HCT116 (cell line): ENCODE data around the gene SECTM1. TPM values are rescaled to one million over a fixed set of nuclear protein-coding genes. Genes with fewer than 3 reads are reported as not detected.

ENCODE experiments used
- ATAC-seq: fragments of 200-7000 bp; cut with Tn5 transposase; 2 replicates; pipeline ENCODE4 v1.9.1; 2020; ENCODE audit warnings: mild to moderate bottlenecking, moderate library complexity
- BruUV-seq: library from RNA; stranded (reverse); fragments of 400-500 nt; replicated peaks from 2 replicates; lab custom pipeline; 2021; lab: Mats Ljungman, UMichigan
- CTCF ChIA-PET: fragments of 300-600 bp; sonication (Branson Sonifier 250); formaldehyde crosslinking; loops from one replicate; lab custom pipeline; 2021; ENCODE audit warnings: antibody characterized with exemption; lab: Charles Lee
- POLR2A ChIA-PET: fragments of 300-600, 350-600 bp; sonication (Branson Sonifier 250); formaldehyde crosslinking; loops from one replicate; lab custom pipeline; 2021; ENCODE audit warnings: antibody characterized with exemption; lab: Charles Lee
- RAD21 ChIA-PET, 2 experiments: fragments of 300-600 bp; sonication (Branson Sonifier 250); formaldehyde crosslinking; loops; one replicate each; lab custom pipeline; 2023; ENCODE audit warnings: low total read pairs in 2 of 2; ENCODE audit not compliant: uncharacterized antibody in 2 of 2, unreplicated experiment in 2 of 2, low non-redundant PET in 1 of 2; lab: Charles Lee
- DNase-seq: peaks from one replicate; pipeline ENCODE4 v3.0.0-alpha.2; 2010; ENCODE audit warnings: low read depth, low spot score
- H2AFZ ChIP-seq: fragments of 200-600 bp; shearing (Covaris generic), sonication (generic); 2 replicates; pipeline ENCODE4 v1.6.1; 2017; ENCODE audit warnings: low read depth, mixed run types, mixed read lengths, antibody characterized with exemption, low read length; ENCODE audit not compliant: poor library complexity, severe bottlenecking
- H3K27ac ChIP-seq: 2 replicates; pipeline ENCODE4 v1.5.1; 2012; ENCODE audit warnings: low read depth, low read length
- H3K27me3 ChIP-seq: fragments of 200-600 bp; sonication (generic); 2 replicates; pipeline ENCODE4 v1.6.1; 2016; ENCODE audit warnings: mixed run types, low read length, mixed read lengths; ENCODE audit not compliant: insufficient read depth
- H3K36me3 ChIP-seq, 2 experiments: fragments of 200-500 bp in 1 of 2; fragments of 200-600 bp in 1 of 2; sonication (Bioruptor generic) in 1 of 2; sonication (generic) in 1 of 2; 2 replicates each; pipeline versions ENCODE4 v1.5.1 to v1.6.1; 2014 to 2016; ENCODE audit warnings: low read length in 2 of 2, inconsistent platforms in 1 of 2, mixed read lengths in 1 of 2, mixed run types in 1 of 2; ENCODE audit not compliant: insufficient read depth in 2 of 2, control insufficient read depth in 1 of 2
- H3K4me1 ChIP-seq, 2 experiments: fragments of 200-600 bp in 1 of 2; sonication (generic) in 1 of 2; 2 replicates each; pipeline versions ENCODE4 v1.5.1 to v1.6.1; 2012 to 2017; ENCODE audit warnings: low read length in 2 of 2, inconsistent platforms in 1 of 2, mild to moderate bottlenecking in 1 of 2, mixed read lengths in 1 of 2, mixed run types in 1 of 2, moderate library complexity in 1 of 2; ENCODE audit not compliant: insufficient read depth in 2 of 2, control insufficient read depth in 1 of 2
- H3K4me2 ChIP-seq: fragments of 200-600 bp; sonication (generic); 2 replicates; pipeline ENCODE4 v1.6.1; 2017; ENCODE audit warnings: mixed run types, low read length, mixed read lengths
- H3K4me3 ChIP-seq, 2 experiments: fragments of 200-600 bp in 1 of 2; sonication (generic) in 1 of 2; replicated peaks in 1 of 2; 2 replicates each; pipeline ENCODE4 v1.5.1; 2011 to 2016; ENCODE audit warnings: low read length in 2 of 2, control low read depth in 1 of 2, low read depth in 1 of 2, mild to moderate bottlenecking in 1 of 2, mixed read lengths in 1 of 2, mixed run types in 1 of 2
- H3K79me2 ChIP-seq: fragments of 200-600 bp; sonication (generic); 2 replicates; pipeline ENCODE4 v1.6.1; 2017; ENCODE audit warnings: mild to moderate bottlenecking, mixed run types, low read length, moderate library complexity, mixed read lengths; ENCODE audit not compliant: insufficient read depth
- H3K9ac ChIP-seq: fragments of 200-600 bp; sonication (generic); 2 replicates; pipeline ENCODE4 v1.6.1; 2016; ENCODE audit warnings: low read length, mixed read lengths
- H3K9me2 ChIP-seq: fragments of 200-600 bp; sonication (generic), shearing (Covaris generic); 2 replicates; pipeline ENCODE4 v1.6.1; 2017; ENCODE audit warnings: mixed run types, mild to moderate bottlenecking, moderate library complexity; ENCODE audit not compliant: insufficient read depth
- H3K9me3 ChIP-seq, 2 experiments: fragments of 200-500 bp in 1 of 2; fragments of 200-600 bp in 1 of 2; sonication (Bioruptor generic) in 1 of 2; sonication (generic) in 1 of 2; 2 replicates each; pipeline ENCODE4 v1.6.1; 2014 to 2017; ENCODE audit warnings: low read length in 2 of 2, mixed read lengths in 2 of 2, inconsistent platforms in 1 of 2, low read depth in 1 of 2, mild to moderate bottlenecking in 1 of 2, mixed run types in 1 of 2, moderate library complexity in 1 of 2; ENCODE audit not compliant: control insufficient read depth in 1 of 2, insufficient read depth in 1 of 2
- H4K20me1 ChIP-seq: fragments of 200-600 bp; sonication (generic), shearing (Covaris generic); 2 replicates; pipeline ENCODE4 v1.6.1; 2017; ENCODE audit warnings: mixed run types, mild to moderate bottlenecking, moderate library complexity; ENCODE audit not compliant: insufficient read depth
- EGR1 ChIP-seq: IDR thresholded peaks from 2 replicates; pipeline ENCODE4 v1.6.1; 2012; ENCODE audit warnings: low read depth
- EZH2phosphoT487 ChIP-seq: fragments of 200-600 bp; IDR thresholded peaks from 2 replicates; pipeline ENCODE4 v1.6.1; 2018; ENCODE audit warnings: antibody characterized with exemption, borderline replicate concordance
- JUND ChIP-seq: IDR thresholded peaks from 2 replicates; pipeline ENCODE4 v1.6.1; 2012
- POLR2A ChIP-seq: IDR thresholded peaks from 2 replicates; pipeline ENCODE4 v1.7.0; 2011; ENCODE audit warnings: borderline replicate concordance; ENCODE audit not compliant: insufficient read depth, insufficient read length; ENCODE audit errors: extremely low read depth
- REST ChIP-seq: IDR thresholded peaks from 2 replicates; pipeline ENCODE4 v1.6.1; 2012; ENCODE audit warnings: low read depth
- SRF ChIP-seq: IDR thresholded peaks from 2 replicates; pipeline ENCODE4 v1.6.1; 2012; ENCODE audit warnings: low read depth
- ZFX ChIP-seq: fragments of 450-650 bp; IDR thresholded peaks from 2 replicates; pipeline ENCODE4 v1.6.1; 2017
- intact Hi-C: fragments of 100-400 bp; cut with micrococcal nuclease; formaldehyde crosslinking; loops from 2 replicates; pipeline ENCODE4 v1.10.0; 2022
- total RNA-seq: library from RNA; stranded (reverse); gene quantifications from one replicate; pipeline ENCODE4 v1.2.1, GENCODE V29; 2021; ENCODE audit not compliant: unreplicated experiment

The SECTM1 gene
- total RNA-seq, 1 experiment from 2014 or later: 6.8 TPM

GRCh38 chr17:82311971-82312370 is 21.6 kb downstream of the SECTM1 start (continued):
- no peak for TF ChIP-seq REST
- TF ChIP-seq SRF: no peak
- TF ChIP-seq EZH2phosphoT487: no peak
- no peak for TF ChIP-seq EGR1
- no peak for TF ChIP-seq POLR2A
- no peak for TF ChIP-seq ZFX

- H2AFZ ChIP-seq: no peak overlapping the region
- no peaks in the 10 kb centered on the region for H3K9me3 ChIP-seq
- H3K4me1 ChIP-seq: peaks cover 0 to 7% of the 10 kb centered on the region in 2 experiments; a peak in 2 of 4 replicates
- H3K36me3 ChIP-seq: no peaks in the 10 kb centered on the region
- no peak for TF ChIP-seq JUND
- no peak overlapping the region for H3K4me2 ChIP-seq
- ChIA-PET POLR2A (no interaction called here), RAD21 (no interaction called here), CTCF (interaction anchor here (0.6 to 0.8 kb wide), 2 partner anchors 10 to 120 kb away, joined by 3 read pairs; no protein-coding TSS in a partner anchor)
- no TSS peak for BruUV-seq
- no peaks in the 10 kb centered on the region for H3K9me2 ChIP-seq
- H3K4me3 ChIP-seq: no peak overlapping the region
- H3K9ac ChIP-seq: no peak overlapping the region
- ATAC-seq: no peak
- intact Hi-C loops: no loop called here
- no peaks in the 10 kb centered on the region for H4K20me1 ChIP-seq
- H3K27ac ChIP-seq: no peak overlapping the region
- DNase-seq: no peak
- no peaks in the 10 kb centered on the region for H3K79me2 ChIP-seq
- peaks cover 17% of the 10 kb centered on the region; the same call in 1 of the 2 replicates for H3K27me3 ChIP-seq
Measured at GRCh38 chr17:82310877-82311276, 22.7 kb downstream of the SECTM1 start.
